Germinal center (tissue), 1 donor: ENCODE results near the gene LDB1.
A peak's percentile ranks its signal among the peaks of the same experiment; 100 is the strongest.

Source experiments
- DNase-seq: peaks from one replicate; pipeline ENCODE4 v3.0.0; 2012; ENCODE audit warnings: mixed read lengths, low spot score

Gene LDB1

DNA sequence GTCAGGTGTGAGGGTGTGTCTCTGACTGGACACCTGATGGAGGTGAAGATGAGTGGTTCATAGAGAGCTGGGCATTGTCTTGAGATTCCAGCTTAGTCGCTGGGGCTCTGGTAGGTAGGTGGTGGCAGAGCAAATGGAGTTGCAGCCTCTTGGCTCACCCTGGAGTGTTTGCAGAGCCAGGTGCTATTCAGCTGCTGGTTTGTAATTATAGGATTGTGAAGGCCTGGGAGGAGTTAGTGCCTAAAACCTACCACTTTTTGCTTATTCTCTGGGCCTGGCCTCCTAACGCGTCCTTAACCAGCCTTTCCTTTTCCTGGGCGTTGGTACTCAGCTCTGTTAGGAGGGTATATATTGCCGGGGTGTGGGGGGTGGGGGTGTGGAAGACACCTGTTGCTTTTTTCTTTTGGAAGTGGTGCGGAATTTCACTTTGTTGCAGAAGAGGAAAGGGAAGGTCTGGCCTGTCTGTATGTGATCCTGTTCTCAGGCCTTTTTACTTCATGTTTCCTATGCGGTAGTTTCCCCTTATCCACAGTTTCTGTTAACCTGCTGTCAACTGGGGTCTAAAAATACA, 15.9 kb upstream of the LDB1 start:
- no peak for DNase-seq

DNA sequence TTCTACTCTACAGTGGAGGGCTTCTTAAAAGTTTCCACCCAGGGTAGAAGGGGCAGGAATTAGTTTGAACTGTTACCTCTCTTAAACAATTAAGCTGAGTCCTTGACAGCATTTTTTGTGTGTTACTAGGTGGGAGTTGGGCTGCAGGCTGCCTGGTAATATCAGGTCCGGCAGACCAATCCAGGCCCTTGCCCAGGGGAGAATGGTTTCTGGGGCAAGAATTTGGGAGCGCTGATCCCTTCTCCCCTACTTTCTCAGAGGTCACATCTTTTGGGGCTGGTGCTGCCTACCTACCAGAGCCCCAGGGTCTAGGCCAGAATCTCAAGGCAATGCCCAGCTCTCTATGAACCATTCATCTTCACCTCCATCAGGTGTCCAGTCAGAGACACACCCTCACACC, 14.2 kb upstream of the LDB1 start:
- DNase-seq = no peak

DNA sequence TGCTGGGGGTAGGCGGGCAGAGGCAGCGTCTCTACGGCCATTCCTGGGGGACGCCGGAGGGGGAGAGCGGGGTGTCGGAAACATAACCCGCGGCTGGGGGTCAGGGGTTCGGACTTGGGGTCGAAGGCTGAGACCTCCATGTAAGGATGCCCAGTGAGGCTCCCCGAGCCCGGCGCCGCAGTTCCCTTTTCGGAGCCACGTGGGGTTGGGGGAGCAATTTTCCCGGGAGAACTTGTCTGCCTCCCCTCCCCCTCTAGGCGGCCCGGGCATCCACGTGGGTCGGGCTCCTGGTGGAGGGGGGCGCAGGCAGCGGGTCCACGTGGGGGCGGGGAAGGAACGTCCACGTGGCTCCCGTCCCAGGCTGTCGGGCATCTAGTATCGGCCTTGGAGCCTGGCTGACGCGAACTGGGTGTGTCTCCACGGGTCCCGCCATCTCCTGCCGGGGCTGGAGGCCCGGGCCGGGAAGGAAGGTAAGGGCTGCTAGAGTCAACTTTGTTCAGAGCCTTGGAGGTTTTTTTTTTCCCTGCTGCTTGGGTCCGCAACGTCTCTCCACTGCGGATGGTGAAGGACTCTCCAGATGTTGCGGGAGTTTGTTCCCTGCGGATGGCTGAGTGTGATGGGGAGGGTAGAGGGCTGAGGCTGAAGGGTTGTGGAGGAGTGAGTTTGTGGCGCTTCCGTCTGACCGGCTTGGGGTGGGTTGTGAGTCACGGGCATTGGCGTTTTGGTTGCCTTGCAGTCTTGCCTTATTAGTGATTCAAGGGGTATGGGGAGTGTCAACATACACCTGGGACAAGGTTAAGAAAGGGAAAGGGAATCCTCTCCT, 13.4 kb upstream of the LDB1 start:
- DNase-seq = peak; percentile 59

DNA sequence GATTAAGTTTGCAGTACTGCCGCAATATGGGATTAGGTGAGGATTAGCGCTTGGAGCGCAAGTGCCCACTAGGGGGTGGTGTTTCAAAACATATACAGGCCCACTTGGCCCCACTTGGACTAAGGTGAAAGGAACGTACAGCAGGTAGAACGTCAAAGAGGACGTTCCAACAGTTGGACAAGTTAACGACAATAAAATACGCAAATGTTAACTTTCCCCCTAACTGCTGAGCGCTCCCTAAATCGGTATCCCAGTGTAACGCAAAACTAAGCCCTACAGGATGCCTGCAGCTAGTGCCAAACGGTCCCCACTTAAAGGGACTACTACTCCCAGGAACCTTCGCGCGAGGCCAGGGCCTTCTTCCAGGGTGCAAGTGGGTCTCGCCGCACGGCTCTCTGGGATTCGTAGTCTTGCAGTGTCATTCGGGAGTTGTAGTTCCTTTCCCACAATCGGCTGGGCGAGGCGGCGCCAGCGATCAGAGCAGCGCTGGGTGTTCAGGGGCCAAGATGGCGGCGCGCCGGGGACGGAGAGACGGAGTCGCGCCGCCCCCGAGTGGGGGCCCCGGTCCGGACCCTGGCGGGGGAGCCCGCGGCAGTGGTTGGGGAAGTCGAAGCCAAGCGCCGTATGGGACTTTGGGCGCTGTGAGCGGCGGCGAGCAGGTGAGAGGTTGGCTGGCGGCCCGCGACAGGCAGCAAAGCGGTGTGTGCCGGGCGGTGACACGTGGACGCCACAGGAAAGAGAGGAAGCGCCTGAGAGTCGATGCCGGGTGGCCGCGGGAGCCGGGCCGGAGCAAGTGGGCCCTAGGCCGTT, 12.6 kb upstream of the LDB1 start, which contains the start of gene PPRC1:
TSS of gene PPRC1 (plus strand) at position 478 of the 810 bp plus-strand sequence. CDS start at position 507, 29 bp downstream.
- peak; percentile 96 for DNase-seq

DNA sequence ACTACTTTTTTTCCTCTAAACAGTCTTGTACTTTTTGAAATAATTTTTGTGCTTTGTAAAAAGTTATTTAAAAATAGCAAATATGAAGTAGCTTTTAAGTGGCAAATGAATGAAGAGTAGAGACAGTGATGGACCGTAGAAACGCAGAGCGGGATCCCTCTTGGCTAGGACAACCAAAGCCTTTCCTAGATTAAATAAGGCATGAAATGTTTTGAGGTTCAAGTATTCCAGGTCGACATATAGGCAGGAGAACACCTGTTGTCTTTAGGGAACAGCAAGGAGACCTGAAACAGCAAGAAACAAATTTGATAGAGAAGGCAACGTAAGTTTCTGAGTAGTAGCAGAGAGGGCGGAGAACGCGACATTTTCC, 12.0 kb upstream of the LDB1 start:
- no peak for DNase-seq

DNA sequence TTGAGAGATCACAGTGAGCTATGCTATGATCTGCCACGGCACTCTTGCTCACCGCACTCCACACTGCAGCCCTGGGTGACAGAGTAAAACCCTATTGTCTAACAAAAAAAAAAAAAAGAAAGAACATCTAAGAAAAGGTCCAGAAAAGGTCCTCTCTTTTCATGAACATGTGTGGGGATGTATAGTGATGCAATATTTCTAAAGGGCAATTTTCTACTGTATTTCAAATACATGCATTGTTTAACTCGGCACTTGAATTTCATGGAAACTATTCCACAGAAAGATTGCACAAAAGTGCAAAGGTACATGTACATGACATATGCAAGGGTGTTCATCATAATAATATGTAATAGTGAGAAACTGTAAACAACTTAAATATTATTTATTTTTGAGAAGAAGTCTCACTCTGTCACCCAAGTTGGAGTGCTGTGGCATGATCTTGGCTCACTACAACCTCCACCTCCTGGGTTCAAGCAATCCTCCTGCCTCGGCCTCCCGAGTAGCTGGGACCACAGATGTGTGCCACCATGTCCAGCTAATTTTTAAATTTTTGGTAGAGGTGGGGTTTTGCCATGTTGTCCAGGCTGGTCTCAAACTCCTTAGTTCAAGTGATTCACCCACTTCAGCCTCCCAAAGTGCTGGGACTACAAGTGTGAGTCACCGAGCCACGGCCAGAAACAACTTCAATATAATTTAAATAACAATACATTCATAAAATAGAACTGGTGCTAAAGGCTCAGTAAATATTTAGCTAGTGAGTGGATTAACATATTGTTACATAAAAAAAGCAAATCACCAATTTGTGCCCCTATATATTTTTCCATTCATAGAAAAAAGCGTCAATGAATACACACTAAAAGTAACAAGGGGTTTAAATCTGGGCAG, 11.4 kb upstream of the LDB1 start:
- DNase-seq = no peak

DNA sequence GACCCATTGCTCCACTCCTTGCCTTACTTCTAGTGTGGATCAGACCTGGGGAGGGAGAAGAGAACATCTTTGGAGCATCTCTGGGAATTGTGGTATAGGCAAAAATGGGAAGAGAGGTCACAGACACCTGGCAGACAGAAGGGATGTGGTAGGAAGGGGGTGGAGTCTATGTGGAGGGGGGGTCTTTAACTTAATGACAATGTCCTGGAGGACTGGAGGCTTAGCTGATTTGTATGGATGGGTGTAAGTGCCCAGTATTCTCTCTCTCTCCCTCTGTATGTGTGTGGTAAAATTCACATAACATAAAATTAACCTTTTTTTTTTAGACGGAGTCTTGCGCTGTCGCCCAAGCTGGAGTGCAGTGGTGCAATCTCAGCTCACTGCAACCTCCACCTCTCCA, 3.1 kb upstream of the LDB1 start:
- no peak for DNase-seq

DNA sequence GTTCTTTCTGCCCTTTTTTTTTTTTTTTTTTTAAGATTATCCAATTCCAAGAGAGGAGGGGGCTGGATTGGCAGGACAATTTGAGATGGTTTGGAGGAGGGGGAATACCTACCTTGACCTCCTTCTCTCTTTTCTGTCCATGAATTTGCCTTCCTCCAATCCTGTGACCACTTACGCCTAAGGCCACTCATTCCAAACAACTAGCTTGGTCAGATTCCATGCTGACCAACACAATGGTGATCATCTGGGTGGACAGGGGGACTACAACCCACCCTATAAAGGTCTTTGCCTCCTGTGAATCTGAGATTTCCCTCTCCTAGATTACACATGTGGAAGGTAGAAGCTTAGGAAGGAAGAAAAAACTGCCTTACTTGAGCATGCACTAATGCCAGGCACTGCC, 2.3 kb upstream of the LDB1 start:
- DNase-seq = no peak

DNA sequence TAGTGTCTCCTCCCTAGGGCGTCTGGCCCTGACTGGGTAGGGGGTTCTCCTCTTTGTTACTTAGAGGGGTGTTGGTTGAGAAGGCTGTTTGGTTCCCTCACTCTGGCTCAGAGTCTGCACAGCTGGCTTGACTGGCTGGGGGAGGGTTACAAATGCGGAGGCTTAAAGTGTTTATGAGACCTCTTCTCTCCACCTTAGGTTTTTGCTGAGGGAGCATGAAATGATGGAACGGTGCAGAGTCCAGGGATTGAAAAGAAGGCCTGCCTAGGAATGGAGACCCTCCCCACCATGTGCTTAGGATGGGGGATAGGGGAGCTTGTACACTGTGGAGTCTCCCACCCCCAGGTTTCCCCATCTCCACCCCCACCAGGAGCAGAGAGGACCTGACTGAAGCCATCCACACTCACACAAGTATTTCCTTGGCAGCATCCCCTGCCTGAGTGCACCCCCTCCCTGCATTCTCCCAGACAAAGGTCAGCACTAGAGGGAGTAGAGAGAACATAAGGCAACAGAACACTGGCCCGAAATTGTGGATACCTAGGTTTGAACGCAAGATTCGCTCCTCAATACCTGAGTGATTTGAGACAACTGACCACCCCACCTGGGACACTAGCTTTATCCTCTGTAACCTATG, 1.7 kb upstream of the LDB1 start:
- no peak for DNase-seq

DNA sequence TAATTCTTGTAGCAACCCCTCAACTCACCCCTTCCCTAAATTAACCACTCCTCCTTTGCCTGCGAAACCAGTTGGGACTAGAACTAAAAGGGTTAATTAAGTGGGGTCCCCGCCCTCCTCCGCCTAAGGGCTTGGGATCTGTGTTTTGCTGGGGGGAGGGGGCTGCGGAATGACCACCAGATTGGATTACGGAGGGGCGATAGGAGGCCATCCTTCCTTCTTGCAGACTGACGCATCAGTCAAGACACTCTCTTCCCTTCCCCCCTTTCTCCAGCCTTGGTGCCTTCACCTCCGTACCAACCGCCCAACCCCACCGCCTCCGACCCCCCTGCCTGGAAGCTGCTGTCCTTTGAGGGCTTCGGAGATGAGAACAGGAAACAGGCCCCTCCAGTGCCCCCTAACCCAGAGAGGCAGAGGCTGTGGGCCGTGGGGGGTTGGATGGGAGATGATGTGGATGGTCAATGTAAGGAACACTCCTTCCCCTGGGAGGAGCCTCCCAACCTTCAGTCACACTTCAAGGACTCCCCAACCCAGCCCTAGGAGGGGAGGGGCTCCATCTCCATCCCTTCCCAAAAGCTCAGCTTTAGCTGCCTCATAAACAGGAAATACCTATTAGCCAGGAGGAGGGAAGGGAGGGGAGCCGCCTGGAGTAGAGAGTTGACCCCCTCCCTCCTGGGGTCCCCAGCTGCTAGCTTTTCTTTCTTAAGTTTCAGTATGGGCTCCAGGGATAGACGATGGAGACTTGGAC, 997 bp upstream of the LDB1 start:
- DNase-seq = no peak

DNA sequence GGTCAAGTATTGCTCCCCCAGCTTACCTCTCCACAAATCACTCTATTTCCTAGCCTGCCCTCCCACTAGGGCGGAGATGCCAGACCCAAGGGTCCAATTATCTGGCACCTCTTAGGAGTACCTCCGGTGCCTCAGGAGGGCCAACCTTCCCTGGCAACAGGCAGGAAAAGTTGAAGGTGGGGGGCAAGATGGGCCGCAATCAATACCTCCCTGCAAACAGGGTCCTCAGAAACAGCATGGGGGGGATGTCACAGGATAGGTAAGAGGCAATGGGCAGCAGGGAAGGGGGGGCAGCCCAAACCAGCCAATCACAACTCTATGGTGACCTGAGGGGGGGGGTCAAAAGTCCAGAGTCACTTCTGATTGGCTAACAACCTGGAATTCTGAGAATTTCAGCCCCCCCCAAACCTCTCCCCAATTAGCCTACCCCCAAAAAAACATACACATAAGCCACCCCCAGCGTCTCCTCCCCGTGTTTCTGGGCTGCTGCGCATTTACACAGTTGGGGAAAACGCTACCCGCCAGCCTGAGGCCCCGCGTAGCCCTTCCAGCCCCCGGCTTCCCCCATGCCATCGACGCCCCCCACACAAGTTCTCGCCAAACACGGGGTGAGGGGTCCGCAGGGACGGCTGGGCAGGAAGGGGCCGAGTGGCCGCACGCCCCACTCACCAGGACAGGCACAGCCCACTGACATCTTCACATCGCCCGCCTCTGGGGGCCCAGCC, 589 bp downstream of the LDB1 start:
- peak; percentile 62 for DNase-seq

DNA sequence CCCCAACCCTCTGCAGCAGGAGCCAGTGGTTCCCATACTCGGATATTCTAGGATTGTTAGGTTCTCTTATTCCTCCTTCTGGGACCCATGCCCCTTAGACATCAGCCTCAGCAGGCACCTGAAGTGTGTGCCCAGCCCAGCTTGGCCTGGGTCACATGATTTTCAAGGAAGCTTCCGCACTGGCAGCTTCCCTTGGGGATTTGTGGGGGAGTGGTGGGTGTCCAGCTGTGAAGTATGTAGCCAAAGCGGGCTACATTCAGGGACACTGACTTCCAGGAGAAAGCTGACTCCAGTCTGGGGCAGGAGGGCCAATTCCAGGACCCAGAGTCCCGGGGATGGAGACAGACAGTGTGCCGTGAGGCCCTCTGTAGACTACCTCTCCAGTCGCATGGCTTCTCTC, 1.3 kb downstream of the LDB1 start:
- peak; percentile 55 for DNase-seq

DNA sequence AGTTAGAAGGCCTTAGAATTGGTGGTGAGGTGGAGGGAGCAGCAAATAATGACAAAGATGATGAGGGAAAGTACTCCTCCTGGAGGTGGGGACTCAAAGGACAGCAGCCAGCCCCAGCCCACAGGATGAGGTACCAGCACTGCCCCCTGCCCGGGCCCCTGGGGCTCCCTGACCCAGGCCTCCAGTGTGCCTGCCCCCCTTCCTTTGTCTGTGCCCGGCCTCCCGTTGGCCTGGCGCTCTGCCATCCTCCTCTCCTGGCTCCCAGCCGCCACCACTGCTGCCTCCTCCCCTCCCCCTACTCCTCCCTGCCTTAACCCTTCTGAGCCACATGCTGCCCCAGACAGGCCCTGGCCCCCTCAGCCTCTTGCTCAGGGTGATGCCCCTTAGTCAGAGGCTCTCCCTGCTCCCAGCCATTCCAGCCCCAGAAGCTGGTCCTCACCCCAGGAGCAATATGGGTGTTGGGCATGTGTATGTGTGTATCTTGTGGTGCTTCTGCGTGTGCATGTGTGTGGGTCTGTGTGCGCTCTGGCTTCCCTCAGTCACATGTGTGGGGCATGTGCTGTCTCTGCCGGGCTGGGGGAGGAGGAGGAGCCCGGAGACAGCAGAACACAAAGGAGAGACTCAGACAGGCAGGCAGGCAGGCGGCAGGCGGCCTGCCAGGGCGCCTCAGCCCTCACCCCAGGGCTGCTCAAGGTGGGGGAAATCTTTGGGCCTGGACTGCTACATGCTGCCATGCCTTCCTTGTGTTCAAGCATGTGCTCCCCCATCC, 2.6 kb downstream of the LDB1 start:
- no peak for DNase-seq

DNA sequence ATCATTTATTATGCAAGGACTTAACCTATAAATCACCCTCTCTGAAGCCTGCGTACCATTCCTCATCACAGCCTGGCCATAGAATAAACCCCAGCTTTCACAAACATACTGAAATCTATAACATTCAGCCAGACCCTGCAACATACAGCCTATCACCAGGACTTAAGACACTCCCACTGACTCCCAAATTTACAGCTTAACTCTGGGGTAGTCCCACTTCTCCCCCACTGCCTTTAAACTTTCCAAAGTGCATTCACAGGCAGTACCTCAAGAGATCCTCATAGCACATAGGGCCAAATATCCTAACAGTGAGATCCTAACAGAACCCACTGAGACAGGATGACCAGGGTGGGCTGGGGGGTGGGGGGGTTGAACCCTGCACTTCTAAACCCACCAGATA, 3.5 kb downstream of the LDB1 start:
- DNase-seq = no peak

DNA sequence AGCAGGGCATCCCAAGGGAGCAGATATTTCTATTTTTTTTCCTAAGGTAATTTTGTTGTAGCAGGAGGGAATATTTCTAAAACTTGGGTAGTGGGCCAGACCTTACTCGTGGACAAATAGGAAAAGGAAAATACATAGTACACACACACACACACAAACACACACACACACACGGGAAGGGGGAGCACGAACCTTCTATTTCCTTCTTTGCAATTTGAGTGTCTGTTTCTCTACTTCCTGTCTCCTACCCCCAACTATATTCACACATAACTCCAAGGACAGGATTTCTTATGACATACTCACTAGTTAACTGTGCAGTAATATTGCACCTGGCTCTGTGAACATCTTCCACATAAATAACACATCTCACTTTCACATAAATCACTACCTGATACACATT, 4.4 kb downstream of the LDB1 start:
- no peak for DNase-seq

DNA sequence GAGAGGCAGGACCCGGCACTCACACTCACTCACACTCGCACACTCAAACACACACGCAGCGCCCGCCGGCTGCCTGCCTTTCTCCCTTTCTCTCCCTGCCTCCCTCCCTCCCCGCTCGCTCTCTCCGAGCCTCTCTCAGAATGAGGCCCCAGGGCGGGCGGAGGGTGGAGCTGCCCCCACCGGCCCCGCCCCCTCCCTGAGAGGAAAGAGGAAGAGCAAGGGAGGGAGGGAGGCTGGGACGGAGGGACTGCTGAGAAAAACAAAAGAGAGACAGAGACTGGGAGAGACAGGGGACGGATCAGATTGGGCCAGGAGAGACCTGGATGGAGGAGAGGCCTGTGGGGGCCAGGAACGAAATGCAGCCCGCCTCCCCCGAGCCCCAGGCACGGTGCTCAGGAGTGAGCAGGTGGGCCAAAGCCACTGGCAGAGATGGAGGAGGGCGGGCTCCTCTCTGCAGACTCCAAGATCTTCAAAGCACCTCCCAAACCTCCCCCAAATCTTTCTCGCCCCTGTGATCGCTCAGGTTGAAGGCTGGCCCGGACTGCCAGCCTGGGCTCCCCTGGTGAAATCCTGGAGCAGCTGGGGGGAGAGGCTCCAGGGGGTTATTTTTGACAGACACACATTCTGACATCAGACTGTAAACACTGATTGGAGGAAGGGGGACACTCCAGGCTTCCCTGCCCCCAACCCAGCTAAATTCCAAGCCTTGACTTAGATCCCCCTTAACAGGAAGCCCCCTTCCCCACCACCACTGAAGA, 5.1 kb downstream of the LDB1 start:
- peak; percentile 89 for DNase-seq

DNA sequence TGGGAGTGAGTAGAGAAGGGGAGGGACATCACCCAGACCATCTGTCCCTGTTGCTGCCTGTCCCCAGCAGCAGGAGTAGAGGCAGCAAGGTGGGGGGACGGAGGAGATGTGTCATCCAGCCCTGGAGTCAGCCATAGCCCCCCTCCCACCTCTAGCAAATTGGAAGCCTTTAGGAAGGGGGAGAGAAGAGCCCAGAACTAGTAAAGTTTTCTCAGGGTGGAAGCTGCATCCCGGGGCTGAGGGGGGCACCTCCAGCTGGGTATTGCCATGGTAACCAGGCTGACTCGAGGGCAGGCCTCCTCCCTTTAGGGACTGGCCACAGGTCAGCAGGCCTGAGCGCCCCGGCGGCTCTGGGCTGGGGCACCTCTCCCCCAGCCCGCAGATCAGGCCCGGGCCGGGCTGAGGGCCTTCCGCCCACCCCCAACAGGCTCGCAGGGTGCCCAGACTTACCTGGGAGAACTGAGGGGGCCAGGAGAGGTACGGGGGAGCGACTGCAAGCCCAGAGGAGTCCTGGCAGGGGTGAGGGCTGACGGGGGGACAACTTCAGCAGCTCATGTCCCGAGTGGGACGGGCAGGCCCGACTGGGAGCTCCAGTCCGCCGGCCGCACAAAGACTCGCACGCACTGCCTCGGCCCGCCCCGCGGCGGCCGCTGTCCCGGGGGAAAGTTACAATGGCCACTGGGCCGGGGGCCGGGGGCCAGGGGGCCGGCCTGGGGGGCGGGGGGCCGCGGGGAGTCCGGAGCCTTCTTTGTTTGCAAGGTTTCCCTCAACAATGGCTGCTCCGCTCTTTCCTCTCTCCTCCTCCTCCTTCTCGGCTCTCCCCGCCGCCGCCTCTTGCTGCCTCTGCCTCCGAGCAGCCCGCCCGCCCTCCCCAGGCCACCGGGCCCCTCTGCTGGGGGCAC, 6.0 kb downstream of the LDB1 start:
- DNase-seq = no peak
